B cell (primary cell): ENCODE measurements around the gene TTC23L.

Source experiments
- CTCF ChIP-seq: fragments of 200-600 bp; IDR thresholded peaks from one replicate; pipeline ENCODE4 v1.8.0; 2022; ENCODE audit warnings: antibody characterized with exemption, mild to moderate bottlenecking
- EZH2 ChIP-seq: IDR thresholded peaks from 2 replicates; pipeline ENCODE4 v1.6.1; 2012; ENCODE audit warnings: borderline replicate concordance, low read depth, mild to moderate bottlenecking, moderate library complexity, low read length; ENCODE audit not compliant: insufficient read depth, poor library complexity, severe bottlenecking

- TF ChIP-seq CTCF: no peak
- no peak for TF ChIP-seq EZH2
These were observed 90.3 kb downstream of the TTC23L start, which contains the start of gene DNAJC21 for GRCh38 chr5:34929134-34929719.
